PC-3 (cell line): ENCODE data around the gene RARRES2.

Experiments
- CTCF ChIP-seq: fragments of 300-600 bp; sonication (generic); conservative IDR thresholded peaks from 2 replicates; pipeline ENCODE4 v1.5.1; 2017; ENCODE audit warnings: antibody characterized with exemption, low read depth, mild to moderate bottlenecking, low read length
- EZH2 ChIP-seq: fragments of 300-600 bp; sonication (generic); IDR thresholded peaks from one replicate; pipeline ENCODE4 v1.6.1; 2017; ENCODE audit warnings: antibody characterized with exemption, mild to moderate bottlenecking, low read length; ENCODE audit not compliant: unreplicated experiment
- EZH2phosphoT487 ChIP-seq: fragments of 300-600 bp; sonication (generic); IDR thresholded peaks from 2 replicates; pipeline ENCODE4 v1.6.1; 2018; ENCODE audit warnings: mild to moderate bottlenecking, antibody characterized with exemption, low read length, borderline replicate concordance

- TF ChIP-seq EZH2 (no peak), CTCF (no peak), EZH2phosphoT487 (no peak)
Measured at GRCh38 chr7:150389532-150389816, 48.0 kb upstream of the RARRES2 start.
